HEK293T (cell line): ENCODE results near the gene PDIA5.

ENCODE experiments used
- CTCF ChIA-PET: fragments of 350-600 bp; formaldehyde crosslinking; extraction: SDS; loops from one replicate; lab custom pipeline; 2021; ENCODE audit warnings: antibody characterized with exemption, inconsistent platforms; lab: Yijun Ruan, JAX
- POLR2A ChIA-PET: fragments of 350-600 bp; formaldehyde crosslinking; extraction: SDS; loops from one replicate; lab custom pipeline; 2020; ENCODE audit warnings: antibody characterized with exemption, inconsistent platforms; lab: Yijun Ruan, JAX
- DNase-seq: peaks from one replicate; pipeline ENCODE4 v3.0.0; 2012; ENCODE audit warnings: mixed read lengths; ENCODE audit errors: extremely low spot score
- ARNT ChIP-seq: fragments of 450-650 bp; IDR thresholded peaks from 2 replicates; pipeline ENCODE4 v1.6.1; 2017; ENCODE audit warnings: mild to moderate bottlenecking
- BHLHE40 ChIP-seq: fragments of 450-650 bp; IDR thresholded peaks from 2 replicates; pipeline ENCODE4 v1.6.1; 2016; ENCODE audit warnings: mild to moderate bottlenecking, moderate library complexity, borderline replicate concordance
- CTBP1 ChIP-seq: fragments of 450-650 bp; IDR thresholded peaks from 2 replicates; pipeline ENCODE4 v1.6.1; 2016; ENCODE audit warnings: borderline replicate concordance
- ELF4 ChIP-seq: fragments of 450-650 bp; IDR thresholded peaks from 2 replicates; pipeline ENCODE4 v1.6.1; 2017; ENCODE audit warnings: antibody characterized with exemption
- FOXA1 ChIP-seq: fragments of 450-650 bp; IDR thresholded peaks from 2 replicates; pipeline ENCODE4 v1.6.1; 2016; ENCODE audit warnings: mild to moderate bottlenecking
- FOXK2 ChIP-seq: fragments of 450-650 bp; IDR thresholded peaks from 2 replicates; pipeline ENCODE4 v1.6.1; 2016; ENCODE audit warnings: mild to moderate bottlenecking
- FOXM1 ChIP-seq: fragments of 450-650 bp; IDR thresholded peaks from 2 replicates; pipeline ENCODE4 v1.6.1; 2017; ENCODE audit warnings: mild to moderate bottlenecking, borderline replicate concordance
- HDGF ChIP-seq: fragments of 450-650 bp; IDR thresholded peaks from 2 replicates; pipeline ENCODE4 v1.6.1; 2017; ENCODE audit warnings: antibody characterized with exemption, borderline replicate concordance
- L3MBTL2 ChIP-seq: fragments of 450-650 bp; conservative IDR thresholded peaks from 2 replicates; pipeline ENCODE4 v1.6.1; 2016; ENCODE audit warnings: mild to moderate bottlenecking
- LEF1 ChIP-seq: fragments of 450-650 bp; IDR thresholded peaks from 2 replicates; pipeline ENCODE4 v1.6.1; 2017; ENCODE audit warnings: mild to moderate bottlenecking, borderline replicate concordance
- NFRKB ChIP-seq: fragments of 450-650 bp; IDR thresholded peaks from 2 replicates; pipeline ENCODE4 v1.6.1; 2016; ENCODE audit warnings: mild to moderate bottlenecking, moderate library complexity
- SP1 ChIP-seq: fragments of 450-650 bp; IDR thresholded peaks from 2 replicates; pipeline ENCODE4 v1.6.1; 2017
- SUZ12 ChIP-seq: fragments of 450-650 bp; IDR thresholded peaks from 2 replicates; pipeline ENCODE4 v1.6.1; 2016; ENCODE audit warnings: mild to moderate bottlenecking
- TARDBP ChIP-seq: fragments of 450-650 bp; IDR thresholded peaks from 2 replicates; pipeline ENCODE4 v1.6.1; 2016
- ZNF384 ChIP-seq: fragments of 450-650 bp; IDR thresholded peaks from 2 replicates; pipeline ENCODE4 v1.6.1; 2016
- TF ChIP-seq, protein P1 (sequence below): fragments of 450-650 bp; IDR thresholded peaks from 2 replicates; pipeline ENCODE4 v1.6.1; 2016

Gene PDIA5

DNA sequence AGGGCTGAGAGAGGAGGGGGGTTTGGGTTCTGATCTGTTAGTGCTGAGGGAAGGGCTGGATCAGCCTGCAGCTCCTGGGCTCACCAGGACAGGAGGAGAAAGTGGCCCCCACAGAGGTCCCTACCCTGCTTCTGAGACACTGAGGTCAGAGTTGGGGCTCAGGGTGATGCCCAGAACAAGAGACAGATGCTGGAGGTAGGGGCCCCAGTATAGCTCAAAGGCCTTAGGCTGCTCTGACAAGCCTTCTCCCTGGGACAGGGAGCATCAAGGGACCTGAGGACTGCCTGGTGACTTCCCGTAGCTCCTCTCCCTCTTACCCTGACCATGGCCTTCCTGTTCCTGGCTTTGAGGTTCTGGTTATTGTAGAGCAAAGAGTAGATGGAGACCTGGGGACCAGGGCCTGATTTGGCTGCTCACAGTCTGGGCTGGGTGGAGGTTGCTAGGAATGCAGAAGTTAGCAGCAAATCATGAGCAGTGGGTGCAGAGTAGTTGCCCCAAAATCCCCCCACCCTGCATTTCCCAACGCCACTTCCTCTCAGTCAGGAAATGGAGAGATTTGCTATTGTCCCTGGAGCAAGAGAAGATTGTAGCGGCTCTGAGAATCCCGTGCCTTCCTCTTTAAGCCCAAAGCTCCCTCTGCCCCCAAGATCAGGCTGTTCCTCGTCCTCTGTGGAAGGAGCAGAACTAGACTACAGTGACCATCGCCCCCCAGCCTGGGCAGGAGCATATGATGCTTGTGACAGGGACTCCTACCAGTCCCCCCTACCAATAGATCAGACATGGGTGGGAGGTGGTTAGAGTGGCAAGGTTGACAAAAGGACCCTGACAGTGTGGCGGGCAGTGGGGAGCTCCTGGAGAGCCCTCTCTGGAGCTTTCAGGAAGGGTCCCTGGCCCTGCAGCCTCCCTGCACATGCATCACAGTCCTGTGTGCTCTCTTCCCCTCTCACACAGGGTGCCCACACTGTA lies 87.5 kb downstream of the PDIA5 start:
- TF ChIP-seq SP1 (no peak), ARNT (no peak), L3MBTL2 (no peak), TARDBP (no peak)
- TF ChIP-seq, protein P1, sequence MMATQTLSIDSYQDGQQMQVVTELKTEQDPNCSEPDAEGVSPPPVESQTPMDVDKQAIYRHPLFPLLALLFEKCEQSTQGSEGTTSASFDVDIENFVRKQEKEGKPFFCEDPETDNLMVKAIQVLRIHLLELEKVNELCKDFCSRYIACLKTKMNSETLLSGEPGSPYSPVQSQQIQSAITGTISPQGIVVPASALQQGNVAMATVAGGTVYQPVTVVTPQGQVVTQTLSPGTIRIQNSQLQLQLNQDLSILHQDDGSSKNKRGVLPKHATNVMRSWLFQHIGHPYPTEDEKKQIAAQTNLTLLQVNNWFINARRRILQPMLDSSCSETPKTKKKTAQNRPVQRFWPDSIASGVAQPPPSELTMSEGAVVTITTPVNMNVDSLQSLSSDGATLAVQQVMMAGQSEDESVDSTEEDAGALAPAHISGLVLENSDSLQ = no peak
- POLR2A ChIA-PET = interaction anchor here (1.4 kb wide), 1 partner anchor 47 kb away, joined by 3 read pairs; the partner anchor contains the start of gene SEC22A
- no peak for DNase-seq
- CTCF ChIA-PET = no interaction called here

DNA sequence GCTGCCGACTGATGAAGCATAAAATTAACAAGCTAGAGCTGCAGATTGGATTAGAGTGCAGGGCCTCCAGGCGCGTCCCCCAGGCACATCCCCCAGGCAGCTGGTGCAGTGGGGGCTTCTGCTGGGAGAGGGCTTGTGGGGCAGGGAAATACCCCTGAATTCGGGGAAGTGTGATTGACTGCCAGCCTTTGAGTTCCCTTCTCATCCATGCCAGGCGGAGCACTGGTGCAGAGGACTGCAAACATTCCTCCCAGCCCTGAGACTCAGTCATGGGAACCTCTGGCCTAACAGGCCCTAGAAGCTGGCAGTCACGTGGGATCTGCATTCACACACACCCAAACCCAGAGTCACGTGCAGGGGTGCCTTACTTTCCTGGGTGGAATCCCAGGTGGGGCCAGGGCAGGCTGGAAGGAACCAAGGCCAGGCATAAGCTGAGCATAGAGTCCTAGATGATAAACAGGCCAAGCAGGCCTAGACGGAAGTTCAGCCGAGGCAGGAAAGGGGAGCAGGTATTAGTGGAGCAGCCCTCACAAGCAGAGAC lies 88.7 kb downstream of the PDIA5 start:
- DNase-seq = no peak
- CTCF ChIA-PET = no interaction called here
- TF ChIP-seq TARDBP (no peak), HDGF (no peak), SUZ12 (no peak), BHLHE40 (no peak), ZNF384 (no peak), FOXK2 (no peak), SP1 (no peak), NFRKB (no peak)
- POLR2A ChIA-PET = no interaction called here

DNA sequence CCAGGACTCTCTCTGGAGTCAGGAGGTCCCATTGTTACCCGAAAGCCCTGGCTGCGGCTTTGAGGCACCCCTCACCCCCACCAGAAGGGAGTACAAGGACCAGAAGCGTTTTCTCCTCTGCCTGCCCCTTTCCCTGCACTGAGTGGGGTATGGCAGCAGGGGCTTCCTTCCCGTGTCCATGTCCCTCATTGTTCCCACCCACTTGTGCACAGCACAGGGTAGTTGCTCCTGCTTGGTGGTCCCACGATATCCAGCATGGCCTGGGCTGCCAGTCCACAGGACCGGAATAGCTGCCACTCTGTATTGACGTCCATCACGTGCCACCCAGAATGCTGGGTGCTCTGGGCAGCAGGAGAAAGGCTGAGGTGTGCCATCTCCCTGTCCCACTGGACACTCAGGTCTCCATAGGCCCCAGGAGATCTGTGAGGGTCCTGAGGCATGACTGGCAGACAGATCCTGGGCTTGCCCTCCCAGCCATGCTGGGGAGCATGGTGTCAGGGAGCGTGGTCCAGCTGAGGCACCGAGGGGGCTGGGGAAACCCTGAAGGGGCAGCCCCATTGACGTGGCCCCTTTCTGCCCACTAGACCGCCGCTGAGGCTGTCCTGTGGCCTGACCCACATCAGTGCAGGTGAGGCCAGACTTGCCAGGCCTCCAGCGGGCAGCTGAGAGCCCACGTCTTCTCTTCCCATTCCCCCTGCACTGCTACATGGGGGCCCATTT lies 89.6 kb downstream of the PDIA5 start:
- POLR2A ChIA-PET = no interaction called here
- CTCF ChIA-PET = no interaction called here
- DNase-seq = no peak
- no peak for TF ChIP-seq FOXK2
- no peak for TF ChIP-seq FOXA1
- TF ChIP-seq SP1 = no peak
- TF ChIP-seq ARNT = no peak
- no peak for TF ChIP-seq ELF4
- TF ChIP-seq, protein P1 = no peak
- TF ChIP-seq L3MBTL2 = no peak
- TF ChIP-seq NFRKB = no peak

DNA sequence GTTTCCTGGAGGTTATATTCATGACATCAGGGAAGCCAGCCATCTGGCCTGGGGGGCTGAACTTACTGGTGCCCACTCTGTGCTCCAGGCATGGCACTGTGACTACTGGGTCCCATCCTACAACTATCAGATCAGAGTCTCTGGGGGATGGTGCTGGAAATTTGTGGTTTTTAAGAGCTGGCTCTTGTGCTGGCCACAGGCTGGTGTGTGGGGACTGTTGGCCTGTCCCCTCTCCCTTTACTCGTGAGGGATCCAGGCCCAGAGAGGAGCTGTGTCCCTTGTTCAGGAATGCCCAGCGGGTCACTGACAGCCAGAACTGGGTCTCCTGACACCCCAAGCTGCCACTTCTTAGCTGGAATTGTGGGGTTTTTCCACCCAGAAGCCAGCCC lies 90.4 kb downstream of the PDIA5 start:
- DNase-seq = no peak
- CTCF ChIA-PET = no interaction called here

DNA sequence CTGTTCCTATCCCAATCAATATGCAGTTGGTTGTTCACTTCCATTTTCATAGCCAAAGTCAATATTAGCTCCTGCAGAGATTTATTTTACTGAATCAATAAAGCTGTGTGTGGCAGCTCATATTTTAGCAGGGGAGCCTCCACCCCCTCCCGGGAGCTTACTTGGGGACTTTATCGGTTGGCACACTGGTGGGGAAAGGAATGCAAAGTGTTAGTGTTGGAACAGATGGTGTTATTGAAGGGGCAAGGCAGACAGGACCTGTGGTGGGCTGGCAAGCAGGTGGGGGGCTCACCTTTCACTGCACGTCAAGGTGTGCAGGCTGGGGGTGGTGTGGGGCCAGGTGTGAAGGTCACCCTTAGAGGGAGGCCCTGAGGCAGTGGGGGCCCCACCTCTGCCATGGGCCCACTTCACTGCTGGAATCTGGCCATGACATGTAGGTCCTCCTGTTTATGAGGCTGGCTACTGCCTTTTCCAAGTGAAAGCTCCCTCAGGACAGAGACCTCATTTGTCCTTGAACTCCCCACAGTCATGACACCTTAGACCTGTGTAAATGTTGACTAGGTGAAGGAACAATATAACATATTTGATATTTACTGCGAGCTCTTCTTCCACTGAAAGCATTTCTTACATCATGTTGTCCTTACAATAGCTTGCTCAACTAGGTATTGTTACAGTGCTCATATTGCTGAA lies 90.9 kb downstream of the PDIA5 start:
- POLR2A ChIA-PET = interaction anchor here (1.6 kb wide), 1 partner anchor 44 kb away, joined by 5 read pairs; the partner anchor contains the start of gene SEC22A
- TF ChIP-seq ELF4 = no peak
- TF ChIP-seq CTBP1 = no peak
- TF ChIP-seq TARDBP = no peak
- TF ChIP-seq, protein P1 = no peak
- TF ChIP-seq FOXK2 = no peak
- TF ChIP-seq HDGF = no peak
- no peak for TF ChIP-seq BHLHE40
- TF ChIP-seq SP1 = no peak
- no peak for TF ChIP-seq LEF1
- no peak for TF ChIP-seq L3MBTL2
- no peak for TF ChIP-seq SUZ12
- CTCF ChIA-PET = no interaction called here
- DNase-seq = peak; percentile 1

More for the DNA sequence above, 90.4 kb downstream of the PDIA5 start:
- TF ChIP-seq LEF1 (no peak), TARDBP (no peak), CTBP1 (no peak), FOXM1 (no peak), BHLHE40 (no peak), HDGF (no peak), FOXA1 (no peak), ELF4 (no peak), SP1 (no peak), FOXK2 (no peak), SUZ12 (no peak)
- TF ChIP-seq, protein P1 = no peak
- POLR2A ChIA-PET = interaction anchor here (1.6 kb wide), 1 partner anchor 44 kb away, joined by 5 read pairs; the partner anchor contains the start of gene SEC22A
